ENCODE data around the gene FGF12.

DNA sequence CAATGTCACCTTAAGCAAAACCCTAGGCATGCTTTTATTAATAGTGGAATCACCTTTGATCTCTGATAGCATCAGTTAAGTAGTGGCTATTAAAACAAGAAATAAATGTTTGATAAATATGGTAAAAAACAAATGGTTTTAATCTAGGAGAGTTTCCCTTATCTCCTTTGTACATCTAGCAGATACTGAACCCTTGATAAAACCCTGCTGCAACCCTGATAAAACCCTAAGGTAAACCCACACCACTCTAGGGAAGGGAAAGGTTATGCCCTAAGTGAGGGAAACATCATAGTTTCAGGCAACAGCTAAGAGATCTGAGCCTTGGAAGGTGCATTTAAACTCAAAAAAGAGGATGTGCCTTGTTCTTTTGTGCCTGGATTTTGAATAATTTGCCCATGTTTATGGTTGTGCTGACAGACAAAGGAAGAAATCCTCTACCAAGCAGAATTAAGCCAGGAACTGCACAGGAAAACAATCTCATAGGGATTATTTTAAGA is 309.7 kb downstream of the FGF12 start:
- TF ChIP-seq, protein P1, sequence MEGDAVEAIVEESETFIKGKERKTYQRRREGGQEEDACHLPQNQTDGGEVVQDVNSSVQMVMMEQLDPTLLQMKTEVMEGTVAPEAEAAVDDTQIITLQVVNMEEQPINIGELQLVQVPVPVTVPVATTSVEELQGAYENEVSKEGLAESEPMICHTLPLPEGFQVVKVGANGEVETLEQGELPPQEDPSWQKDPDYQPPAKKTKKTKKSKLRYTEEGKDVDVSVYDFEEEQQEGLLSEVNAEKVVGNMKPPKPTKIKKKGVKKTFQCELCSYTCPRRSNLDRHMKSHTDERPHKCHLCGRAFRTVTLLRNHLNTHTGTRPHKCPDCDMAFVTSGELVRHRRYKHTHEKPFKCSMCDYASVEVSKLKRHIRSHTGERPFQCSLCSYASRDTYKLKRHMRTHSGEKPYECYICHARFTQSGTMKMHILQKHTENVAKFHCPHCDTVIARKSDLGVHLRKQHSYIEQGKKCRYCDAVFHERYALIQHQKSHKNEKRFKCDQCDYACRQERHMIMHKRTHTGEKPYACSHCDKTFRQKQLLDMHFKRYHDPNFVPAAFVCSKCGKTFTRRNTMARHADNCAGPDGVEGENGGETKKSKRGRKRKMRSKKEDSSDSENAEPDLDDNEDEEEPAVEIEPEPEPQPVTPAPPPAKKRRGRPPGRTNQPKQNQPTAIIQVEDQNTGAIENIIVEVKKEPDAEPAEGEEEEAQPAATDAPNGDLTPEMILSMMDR (IDR thresholded peaks at IDR 0.05) = no peak
- TF ChIP-seq POLR2AphosphoS5 (IDR thresholded peaks at IDR 0.05; ENCODE audit: low read depth, low read length) = no peak

Measured in Panc1 (cell line).